DND-41 (cell line): ENCODE results near the gene C16orf78.

Source experiments
- CTCF ChIP-seq: IDR thresholded peaks from 2 replicates; pipeline ENCODE4 v1.5.1; 2012; ENCODE audit warnings: borderline replicate concordance, low read length, moderate library complexity, mild to moderate bottlenecking; ENCODE audit not compliant: poor library complexity, severe bottlenecking; ENCODE audit errors: extremely low read depth
- EZH2 ChIP-seq: IDR thresholded peaks from 3 replicates; pipeline ENCODE4 v1.6.1; 2012; ENCODE audit warnings: borderline replicate concordance, low read depth, mild to moderate bottlenecking, moderate library complexity, low read length, inconsistent platforms; ENCODE audit not compliant: severe bottlenecking

DNA sequence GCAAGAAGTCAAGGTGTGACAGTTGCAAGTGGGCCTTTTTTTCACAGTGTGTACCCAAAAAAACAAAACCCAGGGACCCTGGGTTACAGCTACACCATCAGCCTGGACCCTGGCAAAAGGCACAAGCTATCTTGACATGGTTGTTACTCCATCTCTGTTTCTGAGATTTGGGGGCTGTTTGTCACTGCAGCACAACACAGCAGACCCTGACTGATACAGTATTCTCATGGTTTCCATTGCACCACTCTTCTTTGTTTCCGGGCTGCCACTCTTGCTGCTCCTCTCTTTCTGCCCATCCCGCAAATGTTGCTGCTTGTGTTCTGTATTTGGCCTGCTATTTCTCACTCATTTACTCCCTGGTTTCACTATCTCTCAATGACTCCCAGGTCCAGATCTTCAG, 55.2 kb downstream of the C16orf78 start:
- TF ChIP-seq CTCF (no peak), EZH2 (no peak)
